Measurements from ENCODE around the gene LBX1.

The LBX1 gene

DNA sequence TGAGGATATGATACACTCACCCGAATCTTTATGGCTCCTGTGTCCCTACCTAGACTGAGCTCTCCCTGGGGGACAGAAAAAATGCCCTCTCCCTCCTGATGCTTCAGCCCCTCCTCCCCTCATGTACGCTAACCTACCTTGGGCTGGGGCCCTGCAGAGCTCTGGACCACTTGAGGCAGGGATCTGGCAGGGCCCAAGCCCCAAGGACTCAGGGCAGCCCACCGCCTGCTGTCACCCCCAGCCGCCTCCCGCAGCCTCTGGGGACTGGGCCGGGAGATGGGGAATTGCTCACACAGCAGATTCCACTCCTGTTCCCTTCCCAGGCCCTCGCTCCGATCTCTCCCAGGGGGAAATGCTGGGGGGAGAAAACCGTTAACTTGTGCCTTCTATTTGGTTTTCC, 32.9 kb upstream of the LBX1 start:
- Histone ChIP-seq H3K4me1 (ENCODE audit: control insufficient read depth, insufficient read depth, low read length) (peaks cover 50% of the 10 kb centered on the region), H3K27me3 (ENCODE audit: control insufficient read depth, insufficient read depth, low read length, poor library complexity, severe bottlenecking) (peaks cover 23% of the 10 kb centered on the region), H3K36me3 (ENCODE audit: control insufficient read depth, insufficient read depth, low read length) (no peaks in the 10 kb centered on the region), H3K4me3 (ENCODE audit: insufficient read depth, low read depth, low read length) (no peak overlapping the region), H3K9me3 (ENCODE audit: control insufficient read depth, low read length) (peaks cover 3% of the 10 kb centered on the region), H3K27ac (ENCODE audit: insufficient read depth, low read depth, low read length, poor library complexity, severe bottlenecking) (no peak overlapping the region)
- 58 to 62% methylated on average over 9 of the region's 9 CpGs for WGBS, 2 experiments

DNA sequence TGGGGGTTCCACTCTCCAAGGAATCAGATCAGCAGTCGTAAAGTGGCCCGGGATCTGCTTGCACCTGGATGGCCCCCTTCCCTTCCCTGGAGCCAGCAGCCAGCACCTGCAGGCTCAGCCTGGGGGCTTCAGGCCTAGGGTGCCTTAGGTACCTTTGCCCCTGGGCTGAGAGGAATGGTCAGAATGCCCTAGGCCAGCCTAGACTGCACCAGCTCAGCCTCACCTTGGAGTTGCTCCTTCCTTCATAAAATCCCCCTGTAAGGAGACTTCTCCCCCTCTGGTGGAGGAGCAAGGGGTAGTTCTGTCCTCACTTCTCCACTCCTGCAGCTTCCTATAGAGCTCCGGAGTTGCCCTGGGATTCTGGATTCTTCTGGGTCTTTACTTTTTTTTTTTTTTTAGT, 32.4 kb upstream of the LBX1 start:
- Histone ChIP-seq H3K27ac (ENCODE audit: insufficient read depth, low read depth, low read length, poor library complexity, severe bottlenecking) (no peak overlapping the region), H3K4me3 (ENCODE audit: insufficient read depth, low read depth, low read length) (no peak overlapping the region), H3K4me1 (ENCODE audit: control insufficient read depth, insufficient read depth, low read length) (peaks cover 45% of the 10 kb centered on the region), H3K36me3 (ENCODE audit: control insufficient read depth, insufficient read depth, low read length) (no peaks in the 10 kb centered on the region), H3K9me3 (ENCODE audit: control insufficient read depth, low read length) (peaks cover 3% of the 10 kb centered on the region), H3K27me3 (ENCODE audit: control insufficient read depth, insufficient read depth, low read length, poor library complexity, severe bottlenecking) (peaks cover 23% of the 10 kb centered on the region)
- WGBS, 2 experiments = 41 to 42% methylated on average over 3 of the region's 3 CpGs

DNA sequence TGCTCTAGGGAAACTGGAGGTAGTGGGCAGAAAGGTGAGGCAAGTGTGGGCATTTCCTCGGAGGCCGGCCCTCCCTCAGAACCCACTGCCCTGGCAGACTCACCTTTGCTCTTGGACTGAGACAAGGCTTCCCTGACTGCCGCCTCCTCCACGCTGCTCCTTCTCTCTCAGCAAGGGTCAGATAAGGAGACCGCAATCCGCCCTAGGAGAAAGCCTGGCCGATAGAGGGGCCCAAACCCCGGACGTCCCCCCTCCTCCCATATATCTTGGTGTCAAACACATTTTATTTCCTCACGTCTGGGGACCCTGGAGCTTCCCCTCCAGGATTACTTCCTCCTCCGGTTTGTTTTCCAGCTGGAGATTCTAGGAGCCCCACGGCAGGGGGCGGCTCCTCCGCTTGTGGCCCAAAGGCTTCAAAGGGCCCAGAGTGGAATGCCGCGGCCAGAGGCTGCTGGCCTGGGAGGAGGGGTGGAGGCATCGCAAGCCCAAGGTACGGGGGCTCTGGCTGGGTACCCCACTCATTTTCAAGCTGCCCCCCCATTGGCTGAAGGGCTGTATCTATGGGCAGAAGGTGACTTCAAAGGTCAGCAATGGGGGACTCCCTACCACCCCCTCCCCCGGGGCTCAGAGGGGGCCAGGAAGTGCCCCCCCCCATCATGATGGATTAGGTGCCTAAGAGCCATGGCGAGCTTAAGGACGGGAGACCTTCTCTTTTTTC, 31.7 kb upstream of the LBX1 start:
- WGBS, 2 experiments = 10 to 13% methylated on average over 21 of the region's 21 CpGs
- Histone ChIP-seq H3K4me3 (ENCODE audit: insufficient read depth, low read depth, low read length) (no peak overlapping the region), H3K27ac (ENCODE audit: insufficient read depth, low read depth, low read length, poor library complexity, severe bottlenecking) (no peak overlapping the region), H3K36me3 (ENCODE audit: control insufficient read depth, insufficient read depth, low read length) (no peaks in the 10 kb centered on the region), H3K4me1 (ENCODE audit: control insufficient read depth, insufficient read depth, low read length) (peaks cover 41% of the 10 kb centered on the region), H3K9me3 (ENCODE audit: control insufficient read depth, low read length) (peaks cover 3% of the 10 kb centered on the region), H3K27me3 (ENCODE audit: control insufficient read depth, insufficient read depth, low read length, poor library complexity, severe bottlenecking) (peaks cover 23% of the 10 kb centered on the region)

GRCh38 chr10:101258179-101258885, 29.1 kb upstream of the LBX1 start:
- H3K36me3 ChIP-seq (ENCODE audit: control insufficient read depth, insufficient read depth, low read length) = no peaks in the 10 kb centered on the region
- whole genome bisulfite sequencing, 2 experiments = 86% methylated on average over 3 of the region's 4 CpGs

DNA sequence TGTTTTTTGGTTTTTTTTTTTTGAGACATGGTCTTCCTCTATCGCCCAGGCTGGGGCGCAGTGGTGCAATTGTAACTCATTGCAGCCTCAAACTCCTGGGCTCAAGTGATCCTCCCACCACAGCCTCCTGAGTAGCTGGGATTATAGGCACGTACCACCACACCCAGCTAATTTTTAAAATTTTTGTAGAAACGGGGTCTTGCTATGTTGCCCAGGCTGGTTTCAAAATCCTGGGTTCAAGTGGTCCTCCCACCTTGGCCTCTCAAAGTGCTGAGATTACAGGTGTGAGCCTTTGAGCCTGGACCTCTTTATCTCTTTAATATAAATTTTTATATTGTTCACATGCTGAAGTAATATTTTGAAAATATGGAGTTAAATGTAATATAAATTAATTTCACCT, 28.2 kb upstream of the LBX1 start:
- Histone ChIP-seq H3K36me3 (ENCODE audit: control insufficient read depth, insufficient read depth, low read length) (no peaks in the 10 kb centered on the region), H3K9me3 (ENCODE audit: control insufficient read depth, low read length) (peaks cover 3% of the 10 kb centered on the region), H3K27me3 (ENCODE audit: control insufficient read depth, insufficient read depth, low read length, poor library complexity, severe bottlenecking) (peaks cover 20% of the 10 kb centered on the region), H3K4me3 (ENCODE audit: insufficient read depth, low read depth, low read length) (no peak overlapping the region), H3K4me1 (ENCODE audit: control insufficient read depth, insufficient read depth, low read length) (peaks cover 30% of the 10 kb centered on the region), H3K27ac (ENCODE audit: insufficient read depth, low read depth, low read length, poor library complexity, severe bottlenecking) (no peak overlapping the region)
- 92% methylated on average over 4 of the region's 4 CpGs for WGBS, 2 experiments

More at GRCh38 chr10:101258179-101258885, 29.1 kb upstream of the LBX1 start:
- Histone ChIP-seq H3K27ac (ENCODE audit: insufficient read depth, low read depth, low read length, poor library complexity, severe bottlenecking) (no peak overlapping the region), H3K9me3 (ENCODE audit: control insufficient read depth, low read length) (peaks cover 3% of the 10 kb centered on the region), H3K4me3 (ENCODE audit: insufficient read depth, low read depth, low read length) (no peak overlapping the region), H3K27me3 (ENCODE audit: control insufficient read depth, insufficient read depth, low read length, poor library complexity, severe bottlenecking) (peaks cover 29% of the 10 kb centered on the region), H3K4me1 (ENCODE audit: control insufficient read depth, insufficient read depth, low read length) (peaks cover 37% of the 10 kb centered on the region)

DNA sequence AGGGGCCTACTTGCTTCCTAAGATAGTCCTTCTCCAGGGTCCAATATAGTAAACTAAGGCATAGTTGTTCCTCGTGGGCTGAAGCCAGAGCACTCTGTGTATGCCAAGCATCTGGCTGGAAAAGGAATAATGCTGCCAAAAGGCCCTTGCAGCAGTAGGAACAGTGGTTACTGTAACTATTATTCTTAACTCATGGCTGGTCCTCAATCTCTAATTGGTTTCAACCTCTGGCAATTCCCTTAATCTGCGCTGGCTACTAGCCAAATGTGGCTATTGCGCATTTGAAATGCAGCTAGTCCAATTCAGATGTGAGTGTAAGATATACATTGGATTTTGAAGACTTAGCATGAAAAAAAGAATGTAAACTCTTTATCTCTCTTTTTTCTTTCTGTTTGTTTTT, 27.8 kb upstream of the LBX1 start:
- peaks cover 19% of the 10 kb centered on the region for H3K27me3 ChIP-seq (ENCODE audit: control insufficient read depth, insufficient read depth, low read length, poor library complexity, severe bottlenecking)
- H3K4me3 ChIP-seq (ENCODE audit: insufficient read depth, low read depth, low read length) = no peak overlapping the region
- H3K4me1 ChIP-seq (ENCODE audit: control insufficient read depth, insufficient read depth, low read length) = peaks cover 29% of the 10 kb centered on the region
- H3K36me3 ChIP-seq (ENCODE audit: control insufficient read depth, insufficient read depth, low read length) = no peaks in the 10 kb centered on the region
- 95 to 100% methylated on average over 3 of the region's 3 CpGs for WGBS, 2 experiments
- H3K9me3 ChIP-seq (ENCODE audit: control insufficient read depth, low read length) = peaks cover 3% of the 10 kb centered on the region
- no peak overlapping the region for H3K27ac ChIP-seq (ENCODE audit: insufficient read depth, low read depth, low read length, poor library complexity, severe bottlenecking)

- WGBS, 2 experiments = 94 to 95% methylated on average over 1 of the region's 1 CpG
- Histone ChIP-seq H3K27me3 (ENCODE audit: control insufficient read depth, insufficient read depth, low read length, poor library complexity, severe bottlenecking) (peaks cover 19% of the 10 kb centered on the region), H3K9me3 (ENCODE audit: control insufficient read depth, low read length) (peaks cover 3% of the 10 kb centered on the region), H3K4me3 (ENCODE audit: insufficient read depth, low read depth, low read length) (no peak overlapping the region), H3K4me1 (ENCODE audit: control insufficient read depth, insufficient read depth, low read length) (peaks cover 25% of the 10 kb centered on the region), H3K36me3 (ENCODE audit: control insufficient read depth, insufficient read depth, low read length) (no peaks in the 10 kb centered on the region), H3K27ac (ENCODE audit: insufficient read depth, low read depth, low read length, poor library complexity, severe bottlenecking) (no peak overlapping the region)
These were observed 27.1 kb upstream of the LBX1 start for GRCh38 chr10:101256387-101256786.

DNA sequence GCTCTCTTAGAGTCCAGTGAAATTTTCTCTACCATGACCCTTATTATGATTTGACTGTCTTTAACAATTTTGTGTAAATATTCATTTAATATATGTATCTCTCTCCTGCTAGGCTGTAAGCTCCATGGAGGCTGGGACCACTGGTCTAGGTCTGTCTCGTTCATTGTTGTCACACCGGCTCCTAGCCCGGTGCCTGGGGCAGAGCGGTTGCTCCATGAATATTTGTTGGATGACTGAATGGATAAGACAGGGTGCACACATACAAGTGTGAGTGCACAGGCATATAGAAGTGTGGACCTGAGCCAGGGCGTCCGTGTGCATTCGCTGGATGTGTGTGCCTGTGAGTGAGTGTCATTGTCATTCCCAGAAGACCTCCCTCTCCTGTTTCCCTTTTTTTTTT, 20.9 kb upstream of the LBX1 start:
- no peaks in the 10 kb centered on the region for H3K36me3 ChIP-seq (ENCODE audit: control insufficient read depth, insufficient read depth, low read length)
- H3K4me1 ChIP-seq (ENCODE audit: control insufficient read depth, insufficient read depth, low read length) = peaks cover 10% of the 10 kb centered on the region
- peaks cover 43% of the 10 kb centered on the region for H3K27me3 ChIP-seq (ENCODE audit: control insufficient read depth, insufficient read depth, low read length, poor library complexity, severe bottlenecking)
- H3K27ac ChIP-seq (ENCODE audit: insufficient read depth, low read depth, low read length, poor library complexity, severe bottlenecking) = no peak overlapping the region
- WGBS, 2 experiments = 91 to 96% methylated on average over 7 of the region's 7 CpGs
- H3K9me3 ChIP-seq (ENCODE audit: control insufficient read depth, low read length) = no peaks in the 10 kb centered on the region
- no peak overlapping the region for H3K4me3 ChIP-seq (ENCODE audit: insufficient read depth, low read depth, low read length)

DNA sequence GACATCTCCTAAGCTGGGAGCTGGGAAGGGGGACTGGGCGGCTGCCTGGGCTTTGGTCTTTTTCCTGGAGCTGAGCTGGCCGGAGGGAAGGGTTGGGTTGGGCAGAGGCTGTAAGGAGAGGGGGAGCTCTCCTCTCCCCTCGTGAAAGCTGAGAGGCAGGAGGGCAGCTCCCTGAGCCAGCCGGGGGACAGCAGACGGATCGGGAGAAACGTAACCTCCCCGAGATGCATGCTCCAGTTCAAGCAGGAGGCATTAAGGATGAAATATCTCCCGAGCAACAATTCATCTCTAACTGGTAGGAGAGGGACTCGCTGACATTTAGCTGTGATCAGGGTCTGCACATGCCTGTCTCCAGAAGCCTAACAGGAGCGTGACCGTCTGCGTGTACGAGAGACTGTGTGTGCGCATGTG, 19.9 kb upstream of the LBX1 start:
- Histone ChIP-seq H3K4me1 (ENCODE audit: control insufficient read depth, insufficient read depth, low read length) (peaks cover 10% of the 10 kb centered on the region), H3K36me3 (ENCODE audit: control insufficient read depth, insufficient read depth, low read length) (no peaks in the 10 kb centered on the region), H3K27ac (ENCODE audit: insufficient read depth, low read depth, low read length, poor library complexity, severe bottlenecking) (no peak overlapping the region), H3K27me3 (ENCODE audit: control insufficient read depth, insufficient read depth, low read length, poor library complexity, severe bottlenecking) (peaks cover 50% of the 10 kb centered on the region), H3K4me3 (ENCODE audit: insufficient read depth, low read depth, low read length) (no peak overlapping the region), H3K9me3 (ENCODE audit: control insufficient read depth, low read length) (no peaks in the 10 kb centered on the region)
- WGBS, 2 experiments = 70 to 71% methylated on average over 15 of the region's 15 CpGs

- Histone ChIP-seq H3K4me3 (ENCODE audit: insufficient read depth, low read depth, low read length) (no peak overlapping the region), H3K27ac (ENCODE audit: insufficient read depth, low read depth, low read length, poor library complexity, severe bottlenecking) (no peak overlapping the region), H3K36me3 (ENCODE audit: control insufficient read depth, insufficient read depth, low read length) (no peaks in the 10 kb centered on the region), H3K4me1 (ENCODE audit: control insufficient read depth, insufficient read depth, low read length) (no peaks in the 10 kb centered on the region), H3K9me3 (ENCODE audit: control insufficient read depth, low read length) (no peaks in the 10 kb centered on the region), H3K27me3 (ENCODE audit: control insufficient read depth, insufficient read depth, low read length, poor library complexity, severe bottlenecking) (peaks cover 73% of the 10 kb centered on the region)
- WGBS, 2 experiments = 92% methylated on average over 1 to 2 of the region's 2 CpGs
These were observed 17.4 kb upstream of the LBX1 start for GRCh38 chr10:101246639-101247038.
